PC-3 (cell line): Measurements from ENCODE around the gene EDRF1. TPM values are rescaled to one million over a fixed set of nuclear protein-coding genes. Genes with fewer than 3 reads are reported as not detected.

ENCODE experiments used
- ATAC-seq: fragments of 200-7000 bp; cut with Tn5 transposase; 2 replicates; pipeline ENCODE4 v1.9.1; 2020; ENCODE audit warnings: mild to moderate bottlenecking, moderate library complexity
- BruUV-seq: library from RNA; stranded (reverse); fragments of 400-500 nt; replicated peaks from 2 replicates; lab custom pipeline; 2021; lab: Mats Ljungman, UMichigan
- CTCF ChIA-PET: fragments of 300-600 bp; sonication (Branson Sonifier 250); formaldehyde crosslinking; loops from one replicate; lab custom pipeline; 2022; ENCODE audit warnings: antibody characterized with exemption; lab: Charles Lee
- POLR2A ChIA-PET: fragments of 300-600 bp; sonication (Branson Sonifier 250); formaldehyde crosslinking; loops from one replicate; lab custom pipeline; 2022; ENCODE audit warnings: antibody characterized with exemption; ENCODE audit not compliant: unreplicated experiment; lab: Charles Lee
- DNase-seq: peaks from one replicate; pipeline ENCODE4 v3.0.0-alpha.2; 2015
- H2AFZ ChIP-seq: fragments of 300-600 bp; sonication (generic); 2 replicates; pipeline ENCODE4 v1.6.0; 2016; ENCODE audit warnings: antibody characterized with exemption, low read length
- H3F3A ChIP-seq: fragments of 300-600 bp; sonication (generic); one replicate; pipeline ENCODE4 v1.6.0; 2017; ENCODE audit warnings: antibody characterized with exemption, low read length, control low read depth, mild to moderate bottlenecking; ENCODE audit not compliant: unreplicated experiment
- H3K27ac ChIP-seq: fragments of 300-600 bp; sonication (generic); 2 replicates; pipeline ENCODE4 v1.5.1; 2016; ENCODE audit warnings: mild to moderate bottlenecking, low read length
- H3K27me3 ChIP-seq: fragments of 300-600 bp; sonication (generic); 2 replicates; pipeline ENCODE4 v1.6.1; 2016; ENCODE audit warnings: low read length, mixed read lengths
- H3K36me3 ChIP-seq: fragments of 300-600 bp; sonication (generic); 2 replicates; pipeline ENCODE4 v1.6.1; 2016; ENCODE audit warnings: low read depth, mixed run types, low read length, mixed read lengths
- H3K4me1 ChIP-seq: fragments of 300-600 bp; sonication (generic); 2 replicates; pipeline ENCODE4 v1.5.1; 2016; ENCODE audit warnings: low read length; ENCODE audit not compliant: insufficient read depth
- H3K4me2 ChIP-seq: fragments of 300-600 bp; sonication (generic); 2 replicates; pipeline ENCODE4 v1.6.0; 2016; ENCODE audit warnings: low read length
- H3K4me3 ChIP-seq: fragments of 300-600 bp; sonication (generic); 2 replicates; pipeline ENCODE4 v1.5.1; 2016; ENCODE audit warnings: mild to moderate bottlenecking, low read length, mixed read lengths
- H3K79me2 ChIP-seq: fragments of 300-600 bp; sonication (generic); 2 replicates; pipeline ENCODE4 v1.6.1; 2017; ENCODE audit warnings: low read length, mixed read lengths
- H3K9ac ChIP-seq: fragments of 300-600 bp; sonication (generic); 2 replicates; pipeline ENCODE4 v1.6.0; 2016; ENCODE audit warnings: mild to moderate bottlenecking, low read length
- H3K9me2 ChIP-seq: fragments of 300-600 bp; sonication (generic); replicated peaks from 2 replicates; pipeline ENCODE4 v1.6.1; 2016; ENCODE audit warnings: mixed run types, low read length, mixed read lengths
- H3K9me3 ChIP-seq: fragments of 300-600 bp; sonication (generic); 2 replicates; pipeline ENCODE4 v1.6.1; 2016; ENCODE audit warnings: low read length, mixed read lengths
- H4K20me1 ChIP-seq: fragments of 300-600 bp; sonication (generic); 2 replicates; pipeline ENCODE4 v1.6.1; 2016; ENCODE audit warnings: low read length, mixed read lengths
- CTCF ChIP-seq: fragments of 300-600 bp; sonication (generic); conservative IDR thresholded peaks from 2 replicates; pipeline ENCODE4 v1.5.1; 2017; ENCODE audit warnings: antibody characterized with exemption, low read depth, mild to moderate bottlenecking, low read length
- EZH2 ChIP-seq: fragments of 300-600 bp; sonication (generic); IDR thresholded peaks from one replicate; pipeline ENCODE4 v1.6.1; 2017; ENCODE audit warnings: antibody characterized with exemption, mild to moderate bottlenecking, low read length; ENCODE audit not compliant: unreplicated experiment
- EZH2phosphoT487 ChIP-seq: fragments of 300-600 bp; sonication (generic); IDR thresholded peaks from 2 replicates; pipeline ENCODE4 v1.6.1; 2018; ENCODE audit warnings: mild to moderate bottlenecking, antibody characterized with exemption, low read length, borderline replicate concordance
- intact Hi-C: fragments of 100-400 bp; cut with micrococcal nuclease; formaldehyde crosslinking; loops from 2 replicates; pipeline ENCODE4 v1.9.0; 2023
- total RNA-seq: library from RNA; depleted of rRNA; stranded (reverse); fragments of >200 nt; gene quantifications from 2 replicates; pipeline ENCODE4 v1.2.3, GENCODE V29; 2014

EDRF1 gene
- total RNA-seq, 1 experiment from 2014 or later, result 17.7 TPM

GRCh38 chr10:125802739-125803138 lies 83.2 kb downstream of the EDRF1 start:
- ATAC-seq, result no peak
- TF ChIP-seq CTCF (no peak), EZH2phosphoT487 (no peak), EZH2 (no peak)
- DNase-seq, result no peak
- no peaks in the 10 kb centered on the region for H4K20me1 ChIP-seq
- intact Hi-C loops, result no loop called here
- ChIA-PET CTCF (no interaction called here), POLR2A (no interaction called here)
- no peaks in the 10 kb centered on the region for H3K9me3 ChIP-seq
- BruUV-seq, result no TSS peak
- no peaks in the 10 kb centered on the region for H3K9me2 ChIP-seq
- H3K9ac ChIP-seq, result no peak overlapping the region
- no peaks in the 10 kb centered on the region for H3K36me3 ChIP-seq
- H3F3A ChIP-seq, result no peaks in the 10 kb centered on the region
- H3K27ac ChIP-seq, result no peak overlapping the region
- H3K4me2 ChIP-seq, result no peak overlapping the region
- no peaks in the 10 kb centered on the region for H3K4me1 ChIP-seq
- H2AFZ ChIP-seq, result no peak overlapping the region
- no peaks in the 10 kb centered on the region for H3K79me2 ChIP-seq
- H3K4me3 ChIP-seq, result no peak overlapping the region
- no peaks in the 10 kb centered on the region for H3K27me3 ChIP-seq

GRCh38 chr10:125808047-125808446 lies 88.5 kb downstream of the EDRF1 start:
- TF ChIP-seq EZH2, result no peak
- no peak for TF ChIP-seq EZH2phosphoT487
- no peak for TF ChIP-seq CTCF

DNA sequence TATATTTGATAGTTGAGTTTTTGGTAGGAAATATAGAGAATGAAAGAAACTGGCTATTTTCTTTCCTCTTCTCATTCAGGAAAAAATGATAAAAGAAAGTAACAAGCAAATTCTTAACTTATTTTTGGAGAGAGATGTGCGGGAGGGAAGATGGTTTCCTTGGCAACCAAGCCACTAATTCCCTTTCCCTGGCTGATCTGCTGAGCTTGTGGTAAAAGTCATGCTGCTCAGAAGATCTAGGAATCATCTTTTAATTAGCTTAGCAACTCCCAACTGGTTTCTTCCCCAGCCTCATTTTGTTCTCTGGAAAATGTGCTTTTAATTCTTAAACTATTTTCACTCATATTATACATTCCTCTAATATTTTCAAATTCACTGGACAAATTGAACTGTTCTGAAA lies 91.7 kb downstream of the EDRF1 start:
- intact Hi-C loops, result no loop called here
- BruUV-seq, result no TSS peak

More at GRCh38 chr10:125808047-125808446, 88.5 kb downstream of the EDRF1 start:
- Histone ChIP-seq H2AFZ (no peak overlapping the region), H3K4me1 (no peaks in the 10 kb centered on the region), H3F3A (no peaks in the 10 kb centered on the region), H3K4me3 (no peak overlapping the region), H3K9ac (no peak overlapping the region), H3K79me2 (no peaks in the 10 kb centered on the region), H3K36me3 (peaks cover 11% of the 10 kb centered on the region), H3K4me2 (no peak overlapping the region), H3K27me3 (no peaks in the 10 kb centered on the region), H3K9me2 (no peaks in the 10 kb centered on the region), H3K9me3 (no peaks in the 10 kb centered on the region), H3K27ac (peak overlapping the region; percentile 9; the same call in 1 of the 2 replicates), H4K20me1 (no peaks in the 10 kb centered on the region)
- ATAC-seq (no peak; the same call in 1 of the 2 replicates), DNase-seq (no peak)
- ChIA-PET POLR2A (no interaction called here), CTCF (no interaction called here)
- BruUV-seq, result no TSS peak
- intact Hi-C loops, result no loop called here

More for the DNA sequence above, 91.7 kb downstream of the EDRF1 start:
- no peak overlapping the region for H3K4me2 ChIP-seq
- peak overlapping the region; percentile 25; the same call in 1 of the 2 replicates for H3K9ac ChIP-seq
- H2AFZ ChIP-seq, result no peak overlapping the region
- no peaks in the 10 kb centered on the region for H4K20me1 ChIP-seq
- no peaks in the 10 kb centered on the region for H3K79me2 ChIP-seq
- POLR2A ChIA-PET, result no interaction called here
- H3K4me3 ChIP-seq, result no peak overlapping the region
- DNase-seq, result no peak
- no peaks in the 10 kb centered on the region for H3K9me3 ChIP-seq
- no peaks in the 10 kb centered on the region for H3K4me1 ChIP-seq
- H3K27ac ChIP-seq, result peak overlapping the region; percentile 57; the same call in 1 of the 2 replicates
- TF ChIP-seq EZH2phosphoT487 (no peak), EZH2 (no peak), CTCF (no peak)
- no peaks in the 10 kb centered on the region for H3K9me2 ChIP-seq
- CTCF ChIA-PET, result no interaction called here
- H3F3A ChIP-seq, result no peaks in the 10 kb centered on the region
- H3K36me3 ChIP-seq, result peaks cover 11% of the 10 kb centered on the region
- no peak for ATAC-seq
- no peaks in the 10 kb centered on the region for H3K27me3 ChIP-seq
